K562 (cell line): ENCODE results near the gene CDKN2C. TPM values are rescaled to one million over a fixed set of nuclear protein-coding genes. Genes with fewer than 3 reads are reported as not detected.

Experiments used
- CBX2 ChIP-seq: fragments of 200-600 bp; sonication (generic); IDR thresholded peaks from one replicate; pipeline ENCODE4 v1.6.1; 2012; ENCODE audit warnings: mild to moderate bottlenecking, low read length, inconsistent platforms; ENCODE audit not compliant: insufficient read depth, poor library complexity, severe bottlenecking
- CCNT2 ChIP-seq: IDR thresholded peaks from 2 replicates; pipeline ENCODE4 v1.6.1; 2011; ENCODE audit warnings: borderline replicate concordance, low read depth, mild to moderate bottlenecking, moderate library complexity, mixed read lengths, low read length; ENCODE audit not compliant: insufficient read length; ENCODE audit errors: extremely low read depth
- DDX20 ChIP-seq: fragments of 450-650 bp; IDR thresholded peaks from 2 replicates; pipeline ENCODE4 v1.6.1; 2016; ENCODE audit warnings: missing genetic modification characterization, low read depth, mild to moderate bottlenecking, missing compliant biosample characterization, moderate library complexity
- HMG20A ChIP-seq: fragments of 450-650 bp; formaldehyde crosslinking; conservative IDR thresholded peaks from 2 replicates; pipeline ENCODE4 v1.4.0; 2020; ENCODE audit warnings: mild to moderate bottlenecking, mixed read lengths
- KAT2B ChIP-seq: IDR thresholded peaks from one replicate; pipeline ENCODE4 v1.6.1; 2012; ENCODE audit warnings: low read depth, mild to moderate bottlenecking, control low read depth, inconsistent platforms, low read length, moderate library complexity
- KDM2B ChIP-seq: fragments of 250-450 bp; sonication (Bioruptor Pico); IDR thresholded peaks from 2 replicates; pipeline ENCODE4 v1.8.0; 2021; ENCODE audit warnings: mild to moderate bottlenecking, moderate library complexity
- KDM5B ChIP-seq: fragments of 200-600 bp; sonication (generic); IDR thresholded peaks from 2 replicates; pipeline ENCODE4 v1.6.1; 2012; ENCODE audit warnings: low read depth, mild to moderate bottlenecking, moderate library complexity, low read length, control low read depth, inconsistent platforms; ENCODE audit not compliant: insufficient replicate concordance
- KLF10 ChIP-seq: fragments of 250-450 bp; sonication (Bioruptor Pico); IDR thresholded peaks from 2 replicates; pipeline ENCODE4 v1.6.1; 2021; ENCODE audit warnings: matching md5 sums
- MYBL2 ChIP-seq, 2 experiments: fragments of 450-650 bp in 1 of 2; sonication (generic) in 1 of 2; formaldehyde crosslinking in 1 of 2; IDR thresholded peaks; 2 replicates each; pipeline versions ENCODE4 v1.6.1 to v1.8.1; 2017 to 2022; ENCODE audit warnings: borderline replicate concordance in 1 of 2, inconsistent platforms in 1 of 2, low read depth in 1 of 2, mild to moderate bottlenecking in 1 of 2, missing genetic modification reagents in 1 of 2, moderate library complexity in 1 of 2
- NCOA1 ChIP-seq: fragments of 450-650 bp; IDR thresholded peaks from 2 replicates; pipeline ENCODE4 v1.6.1; 2016; ENCODE audit warnings: low read depth
- NONO ChIP-seq, 2 experiments: fragments of 200-400 bp in 1 of 2; fragments of 450-650 bp in 1 of 2; formaldehyde crosslinking in 1 of 2; IDR thresholded peaks; 2 replicates each; pipeline ENCODE4 v1.6.1; 2017; ENCODE audit warnings: low read depth in 2 of 2, mild to moderate bottlenecking in 2 of 2, moderate library complexity in 2 of 2, low read length in 1 of 2
- PHF20 ChIP-seq: fragments of 450-650 bp; IDR thresholded peaks from 2 replicates; pipeline ENCODE4 v1.6.1; 2018; ENCODE audit not compliant: partially characterized antibody
- POLR2AphosphoS5 ChIP-seq: IDR thresholded peaks from 2 replicates; pipeline ENCODE4 v1.6.1; 2011; ENCODE audit warnings: mild to moderate bottlenecking, low read depth, low read length, moderate library complexity; ENCODE audit not compliant: control insufficient read depth, insufficient read depth
- RBM25 ChIP-seq: fragments of 200-400 bp; formaldehyde crosslinking; IDR thresholded peaks from 2 replicates; pipeline ENCODE4 v1.6.1; 2018; ENCODE audit warnings: low read length, low read depth, moderate library complexity; ENCODE audit not compliant: severe bottlenecking
- SAFB2 ChIP-seq: fragments of 200-400 bp; formaldehyde crosslinking; IDR thresholded peaks from 2 replicates; pipeline ENCODE4 v1.6.1; 2018; ENCODE audit warnings: borderline replicate concordance, low read length, low read depth, moderate library complexity; ENCODE audit not compliant: severe bottlenecking
- SIN3B ChIP-seq: fragments of 450-650 bp; IDR thresholded peaks from 2 replicates; pipeline ENCODE4 v1.6.1; 2017; ENCODE audit warnings: low read depth, mild to moderate bottlenecking, moderate library complexity
- SMAD4 ChIP-seq: fragments of 250-450 bp; sonication (Bioruptor Pico); conservative IDR thresholded peaks from 2 replicates; pipeline ENCODE4 v1.8.0; 2021; ENCODE audit warnings: inconsistent platforms, mild to moderate bottlenecking, moderate library complexity
- SP2 ChIP-seq: IDR thresholded peaks from 2 replicates; pipeline ENCODE4 v1.6.1; 2011; ENCODE audit warnings: mild to moderate bottlenecking, low read depth, low read length, moderate library complexity; ENCODE audit not compliant: poor library complexity, severe bottlenecking; ENCODE audit errors: extremely low read depth
- TBP ChIP-seq: optimal IDR thresholded peaks from 2 replicates; pipeline ENCODE3; 2011; ENCODE audit warnings: low read depth, low read length, improper control_type of control experiment
- XRCC5 ChIP-seq: fragments of 200-400 bp; formaldehyde crosslinking; IDR thresholded peaks from 2 replicates; pipeline ENCODE4 v1.6.1; 2017; ENCODE audit warnings: low read depth, mild to moderate bottlenecking, low read length
- ZBTB1 ChIP-seq: sonication (generic); formaldehyde crosslinking; IDR thresholded peaks from 2 replicates; pipeline ENCODE4 v1.8.1; 2023; ENCODE audit warnings: missing genetic modification reagents, low read depth, mild to moderate bottlenecking, borderline replicate concordance
- ZBTB7A ChIP-seq: IDR thresholded peaks from 2 replicates; pipeline ENCODE4 v1.6.1; 2011; ENCODE audit warnings: low read depth, mild to moderate bottlenecking, low read length, moderate library complexity, borderline replicate concordance; ENCODE audit not compliant: control insufficient read depth
- ZNF197 ChIP-seq: fragments of 200-800 bp; sonication (Bioruptor generic); IDR thresholded peaks from 2 replicates; pipeline ENCODE4 v1.6.1; 2016; ENCODE audit warnings: low read depth, missing genetic modification characterization, missing compliant biosample characterization
- ZNF212 ChIP-seq: fragments of 450-650 bp; formaldehyde crosslinking; IDR thresholded peaks from 2 replicates; pipeline ENCODE4 v1.4.0; 2020; ENCODE audit warnings: mild to moderate bottlenecking
- ZNF263 ChIP-seq: sonication (generic); formaldehyde crosslinking; IDR thresholded peaks from 2 replicates; pipeline ENCODE4 v1.8.0; 2022; ENCODE audit warnings: mild to moderate bottlenecking, missing genetic modification reagents, borderline replicate concordance
- ZNF444 ChIP-seq: fragments of 250-450 bp; sonication (Bioruptor Pico); IDR thresholded peaks from 2 replicates; pipeline ENCODE4 v1.4.0; 2020; ENCODE audit warnings: mild to moderate bottlenecking, moderate library complexity
- ZNF57 ChIP-seq: fragments of 450-650 bp; formaldehyde crosslinking; IDR thresholded peaks from 2 replicates; pipeline ENCODE4 v1.4.0; 2020; ENCODE audit warnings: mild to moderate bottlenecking, moderate library complexity
- ZNF583 ChIP-seq: fragments of 250-450 bp; sonication (Bioruptor Pico); IDR thresholded peaks from 2 replicates; pipeline ENCODE4 v1.4.0; 2020
- ZNF778 ChIP-seq: fragments of 450-650 bp; formaldehyde crosslinking; IDR thresholded peaks from 2 replicates; pipeline ENCODE4 v1.4.0; 2020; ENCODE audit warnings: mild to moderate bottlenecking, moderate library complexity
- polyA plus RNA-seq, 8 experiments: library from polyadenylated mRNA; depleted of rRNA in 4 of 8; stranded (reverse) in 5 of 8; unstranded in 3 of 8; fragments of >200 nt; fragmentation: Nextera tagmentation in 2 of 8; fragmentation: Illumina TruSeq in 1 of 8; extraction: Ambion mirVana in 2 of 8; extraction: Trizol in 1 of 8; gene quantifications; 2 replicates each; pipeline versions ENCODE4 v1.2.1 to v1.2.3, GENCODE V29; 2011 to 2014; ENCODE audit warnings: inconsistent platforms in 1 of 8, missing spikeins in 1 of 8
- total RNA-seq, 7 experiments: library from RNA; depleted of rRNA in 6 of 7; stranded (reverse); fragments of >200 nt in 6 of 7; fragmentation: Illumina TruSeq in 2 of 7; extraction: Trizol in 2 of 7; gene quantifications; 2 replicates each; pipeline versions ENCODE4 v1.2.1 to v1.2.3, GENCODE V29; 2011 to 2021; ENCODE audit warnings: low replicate concordance in 1 of 7

Gene CDKN2C
- total and polyA plus RNA-seq, 9 of the 15 experiments (the other 6 are each of a cell fraction or from before 2014, with no cell fraction given), result 11.9 to 74.3 (median 45.9) TPM

DNA sequence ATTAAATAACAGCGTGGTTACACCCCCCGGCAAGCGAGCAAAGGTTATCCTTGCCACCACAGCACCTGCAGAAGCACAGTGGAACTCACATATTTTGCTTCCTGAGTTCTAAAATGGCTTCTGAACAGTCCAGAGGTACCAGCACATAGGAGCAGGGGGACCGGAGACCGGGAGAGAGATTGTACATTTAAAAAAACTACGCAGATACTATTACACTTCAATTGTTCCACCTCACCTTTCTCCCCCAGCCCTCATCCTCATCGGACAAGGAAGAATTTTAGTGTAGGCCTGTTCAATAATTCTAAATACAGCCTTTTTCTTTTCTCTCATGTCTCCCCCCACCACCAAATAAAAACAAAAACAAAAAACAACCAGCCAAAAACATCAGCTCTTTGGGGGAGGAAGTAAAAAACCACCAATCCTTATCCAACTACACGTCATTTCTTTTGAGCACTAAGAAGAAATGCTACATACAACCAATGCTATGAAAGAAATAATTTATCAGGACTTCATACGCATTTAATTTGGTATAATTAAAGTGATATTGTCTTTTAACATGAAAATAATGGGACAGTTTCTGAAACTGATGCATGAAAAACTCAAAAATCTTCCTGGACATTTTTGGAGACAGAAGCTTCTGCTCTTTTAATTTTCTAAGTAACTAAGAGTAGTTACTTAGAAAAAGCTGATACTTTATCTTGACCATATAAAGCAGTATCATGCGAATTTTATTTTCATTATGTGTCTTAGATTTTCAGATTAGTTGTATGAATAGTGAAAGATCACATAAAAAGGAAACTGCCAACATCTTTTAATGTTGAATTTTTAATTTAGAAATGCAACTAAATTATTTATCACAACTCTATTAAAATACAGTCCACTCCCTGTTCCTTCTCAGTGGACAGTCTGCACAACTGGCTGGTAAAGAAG is 9.1 kb downstream of the CDKN2C start (continued):
- TF ChIP-seq ZNF778 (CRISPR knock-in tag) (no peak), ZNF263 (CRISPR knock-in tag) (no peak), TBP (no peak), PHF20 (no peak), HMG20A (CRISPR knock-in tag) (0 out of 2 replicates have a peak, but pooled peaks have one; percentile 29), KLF10 (CRISPR knock-in tag) (no peak), CCNT2 (no peak), ZNF212 (no peak), NCOA1 (no peak), CBX2 (no peak), RBM25 (no peak), NONO (IDR thresholded peaks at IDR 0.05; ENCODE audit: low read depth in 2 of 2, low read length in 1 of 2) (no peak), ZNF444 (no peak), MYBL2 (IDR thresholded peaks at IDR 0.05; ENCODE audit: low read depth) (no peak), MYBL2 (CRISPR knock-in tag; IDR thresholded peaks at IDR 0.05; ENCODE audit: borderline replicate concordance) (no peak), XRCC5 (no peak), DDX20 (tag) (no peak), ZNF583 (no peak), SAFB2 (no peak), ZNF197 (CRISPR knock-in tag) (no peak), KDM2B (CRISPR knock-in tag) (no peak), SIN3B (no peak), ZNF57 (CRISPR knock-in tag) (no peak), KDM5B (no peak), KAT2B (no peak), ZBTB7A (no peak), SP2 (no peak), ZBTB1 (no peak), POLR2AphosphoS5 (no peak), SMAD4 (no peak; the same call in 1 of the 2 replicates)
